Measurements from ENCODE around the gene RASAL2. TPM values are rescaled to one million over a fixed set of nuclear protein-coding genes. Genes with fewer than 3 reads are reported as not detected.

The RASAL2 gene
- total RNA-seq, 4 donors from 2014 or later, result 17.9 to 27.3 (median 23.5) TPM

DNA sequence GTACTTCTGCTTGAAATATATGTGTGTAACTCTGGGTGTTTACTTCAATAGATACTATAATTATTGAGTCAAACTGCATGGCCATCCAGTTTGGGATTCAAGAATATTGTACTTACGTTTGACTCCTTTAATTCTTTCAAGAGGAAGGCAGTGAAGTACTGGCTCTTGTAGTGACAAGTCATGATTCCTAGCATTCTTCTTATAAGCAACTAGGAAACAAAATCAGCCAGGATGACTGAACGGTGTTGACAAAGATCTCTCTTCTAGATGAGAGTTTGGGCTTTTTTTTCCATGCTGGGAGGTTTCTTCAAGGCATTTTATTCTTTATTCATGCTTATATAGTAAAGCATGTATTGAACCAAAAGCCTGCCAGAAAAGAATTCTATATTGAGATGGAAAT is 344.5 kb downstream of the RASAL2 start:
- DNase-seq, result no peak
- Histone ChIP-seq H3K27me3 (no peaks in the 10 kb centered on the region), H3K4me3 (replicated peaks in 1 of 3) (no peak overlapping the region), H3K27ac (no peak overlapping the region), H3K9me3 (no peaks in the 10 kb centered on the region), H3K36me3 (peaks cover 8 to 9% of the 10 kb centered on the region in 2 donors), H3K4me1 (peaks cover 0 to 8% of the 10 kb centered on the region in 2 donors)
- WGBS, 2 donors, result 24 to 36% methylated on average over 2 of the region's 2 CpGs
- intact Hi-C loops (cut with DNase I), result no loop called here
- TF ChIP-seq POLR2A (IDR thresholded peaks at IDR 0.05), result no peak
- TF ChIP-seq, protein P1, sequence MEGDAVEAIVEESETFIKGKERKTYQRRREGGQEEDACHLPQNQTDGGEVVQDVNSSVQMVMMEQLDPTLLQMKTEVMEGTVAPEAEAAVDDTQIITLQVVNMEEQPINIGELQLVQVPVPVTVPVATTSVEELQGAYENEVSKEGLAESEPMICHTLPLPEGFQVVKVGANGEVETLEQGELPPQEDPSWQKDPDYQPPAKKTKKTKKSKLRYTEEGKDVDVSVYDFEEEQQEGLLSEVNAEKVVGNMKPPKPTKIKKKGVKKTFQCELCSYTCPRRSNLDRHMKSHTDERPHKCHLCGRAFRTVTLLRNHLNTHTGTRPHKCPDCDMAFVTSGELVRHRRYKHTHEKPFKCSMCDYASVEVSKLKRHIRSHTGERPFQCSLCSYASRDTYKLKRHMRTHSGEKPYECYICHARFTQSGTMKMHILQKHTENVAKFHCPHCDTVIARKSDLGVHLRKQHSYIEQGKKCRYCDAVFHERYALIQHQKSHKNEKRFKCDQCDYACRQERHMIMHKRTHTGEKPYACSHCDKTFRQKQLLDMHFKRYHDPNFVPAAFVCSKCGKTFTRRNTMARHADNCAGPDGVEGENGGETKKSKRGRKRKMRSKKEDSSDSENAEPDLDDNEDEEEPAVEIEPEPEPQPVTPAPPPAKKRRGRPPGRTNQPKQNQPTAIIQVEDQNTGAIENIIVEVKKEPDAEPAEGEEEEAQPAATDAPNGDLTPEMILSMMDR (IDR thresholded peaks at IDR 0.05), result no peak

DNA sequence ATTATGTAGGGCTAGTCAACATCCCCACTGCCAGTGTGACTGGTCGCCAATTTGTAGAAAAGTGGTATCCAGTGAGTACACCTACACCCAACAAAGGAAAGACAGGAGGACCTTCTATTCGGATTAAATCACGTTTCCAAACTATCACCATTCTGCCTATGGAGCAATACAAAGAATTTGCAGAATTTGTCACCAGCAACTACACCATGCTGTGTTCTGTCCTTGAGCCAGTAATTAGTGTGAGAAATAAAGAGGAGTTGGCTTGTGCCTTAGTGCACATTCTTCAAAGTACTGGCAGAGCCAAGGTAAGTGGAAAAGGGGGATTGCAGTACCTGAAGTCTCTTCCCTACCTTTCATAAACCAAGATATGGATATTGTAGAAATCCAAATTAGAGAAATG is 349.0 kb downstream of the RASAL2 start:
- WGBS, 2 donors, result 92 to 97% methylated on average over 3 of the region's 3 CpGs
- peaks cover 8 to 9% of the 10 kb centered on the region in 2 donors for H3K36me3 ChIP-seq
- no peaks in the 10 kb centered on the region for H3K4me1 ChIP-seq
- H3K27ac ChIP-seq, result no peak overlapping the region
- DNase-seq, result no peak
- no peak for TF ChIP-seq POLR2A (IDR thresholded peaks at IDR 0.05)
- TF ChIP-seq, protein P1 (IDR thresholded peaks at IDR 0.05), result no peak
- H3K27me3 ChIP-seq, result no peaks in the 10 kb centered on the region
- intact Hi-C loops (cut with DNase I), result no loop called here
- no peaks in the 10 kb centered on the region for H3K9me3 ChIP-seq
- no peak overlapping the region for H3K4me3 ChIP-seq (replicated peaks in 1 of 3)

DNA sequence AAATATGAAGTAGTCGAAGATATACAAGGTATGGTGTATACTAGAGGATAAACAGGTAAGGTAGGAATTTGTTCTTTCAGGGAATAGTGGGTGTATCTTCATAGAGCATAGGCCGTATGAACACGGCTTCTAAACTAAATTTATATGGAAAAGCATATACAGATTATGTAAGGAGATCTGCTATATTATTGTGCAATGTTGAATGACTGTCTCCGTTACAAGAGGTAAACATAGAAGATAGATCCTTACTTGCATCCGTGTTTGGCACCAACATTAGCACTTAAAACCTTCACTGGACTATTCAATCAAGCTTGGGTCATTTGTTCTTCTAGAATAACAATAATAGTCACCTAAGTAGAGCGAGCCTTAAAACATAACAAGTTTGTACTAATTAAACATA is 357.0 kb downstream of the RASAL2 start:
- 90 to 95% methylated on average over 6 of the region's 6 CpGs for WGBS, 2 donors
- intact Hi-C loops (cut with DNase I), result no loop called here
- Histone ChIP-seq H3K27me3 (no peaks in the 10 kb centered on the region), H3K4me3 (replicated peaks in 1 of 3) (no peak overlapping the region), H3K27ac (no peak overlapping the region), H3K9me3 (no peaks in the 10 kb centered on the region), H3K36me3 (peaks cover 0 to 5% of the 10 kb centered on the region in 2 donors), H3K4me1 (no peaks in the 10 kb centered on the region)
- no peak for DNase-seq
- no peak for TF ChIP-seq POLR2A (IDR thresholded peaks at IDR 0.05)
- TF ChIP-seq, protein P1 (IDR thresholded peaks at IDR 0.05), result no peak

DNA sequence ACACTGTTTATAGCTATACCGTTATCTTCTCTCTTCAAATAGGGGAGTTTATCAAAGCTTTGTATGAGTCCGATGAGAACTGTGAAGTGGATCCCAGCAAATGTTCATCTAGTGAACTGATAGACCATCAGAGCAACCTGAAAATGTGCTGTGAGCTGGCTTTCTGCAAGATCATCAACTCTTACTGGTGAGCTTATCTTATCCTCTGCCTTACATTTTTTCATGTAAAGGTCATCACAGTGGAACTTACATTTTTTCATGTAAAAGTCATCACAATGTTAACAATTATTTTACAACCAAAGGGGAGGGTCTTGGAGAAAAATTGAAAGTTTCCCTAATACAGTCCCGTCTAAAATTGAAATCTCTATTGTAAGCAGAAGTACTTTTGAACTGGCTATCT is 357.6 kb downstream of the RASAL2 start:
- H3K9me3 ChIP-seq, result no peaks in the 10 kb centered on the region
- H3K4me1 ChIP-seq, result no peaks in the 10 kb centered on the region
- no peak for TF ChIP-seq POLR2A (IDR thresholded peaks at IDR 0.05)
- no peaks in the 10 kb centered on the region for H3K27me3 ChIP-seq
- intact Hi-C loops (cut with DNase I), result no loop called here
- H3K27ac ChIP-seq, result no peak overlapping the region
- peaks cover under 1 to 5% of the 10 kb centered on the region in 2 donors for H3K36me3 ChIP-seq
- 88 to 92% methylated on average over 3 of the region's 3 CpGs for WGBS, 2 donors
- no peak for DNase-seq
- H3K4me3 ChIP-seq (replicated peaks in 1 of 3), result no peak overlapping the region

DNA sequence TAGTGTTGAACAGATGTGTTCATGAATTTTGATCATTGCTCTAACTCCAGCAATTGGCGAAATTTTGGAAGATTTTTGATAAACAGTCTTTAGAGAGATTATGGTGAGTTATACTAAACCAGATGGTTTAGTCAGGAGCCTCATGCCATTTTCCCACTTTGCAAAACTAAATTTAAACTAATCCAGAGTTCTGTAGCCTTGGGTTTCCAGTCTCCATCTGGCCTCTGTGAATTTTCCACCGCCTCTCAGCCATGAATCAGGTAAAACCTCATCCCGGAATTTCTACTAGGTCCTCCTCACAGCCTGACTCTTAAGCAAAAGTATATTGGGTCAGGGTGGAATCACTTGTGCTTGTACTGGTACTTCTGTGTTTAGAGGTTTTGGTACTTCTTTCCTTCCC is 358.1 kb downstream of the RASAL2 start:
- no peak for DNase-seq
- intact Hi-C loops (cut with DNase I), result no loop called here
- 98% methylated on average over 3 of the region's 3 CpGs for WGBS, 2 donors
- H3K27ac ChIP-seq, result no peak overlapping the region
- no peak overlapping the region for H3K4me3 ChIP-seq (replicated peaks in 1 of 3)
- H3K27me3 ChIP-seq, result no peaks in the 10 kb centered on the region
- no peaks in the 10 kb centered on the region for H3K9me3 ChIP-seq
- H3K4me1 ChIP-seq, result no peaks in the 10 kb centered on the region
- peaks cover 3 to 5% of the 10 kb centered on the region in 2 donors for H3K36me3 ChIP-seq
- no peak for TF ChIP-seq POLR2A (IDR thresholded peaks at IDR 0.05)
- TF ChIP-seq, protein P1 (IDR thresholded peaks at IDR 0.05), result no peak

DNA sequence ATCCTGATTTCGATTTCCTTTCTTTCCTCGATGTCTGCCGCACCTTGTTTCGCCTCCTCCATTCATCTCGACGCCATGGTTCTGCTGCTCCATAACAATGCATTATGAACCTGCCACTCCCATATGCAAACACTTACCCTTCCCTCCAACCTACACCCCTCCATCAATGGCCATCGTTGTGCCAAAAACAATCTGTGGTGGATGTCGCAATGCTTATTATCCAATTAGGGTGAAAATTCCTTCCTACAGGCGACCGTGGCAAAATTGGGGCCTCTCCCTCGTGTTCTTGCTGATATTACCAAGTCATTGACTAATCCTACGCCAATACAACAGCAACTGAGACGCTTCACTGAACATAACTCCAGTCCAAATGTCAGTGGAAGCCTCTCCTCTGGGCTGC is 362.6 kb downstream of the RASAL2 start:
- Histone ChIP-seq H3K27ac (no peak overlapping the region), H3K9me3 (no peaks in the 10 kb centered on the region), H3K4me3 (replicated peaks in 1 of 3) (no peak overlapping the region), H3K27me3 (no peaks in the 10 kb centered on the region), H3K4me1 (no peaks in the 10 kb centered on the region), H3K36me3 (peaks cover 3 to 5% of the 10 kb centered on the region in 2 donors)
- intact Hi-C loops (cut with DNase I), result no loop called here
- DNase-seq, result no peak
- 91 to 92% methylated on average over 13 of the region's 13 CpGs for WGBS, 2 donors
- TF ChIP-seq, protein P1 (IDR thresholded peaks at IDR 0.05), result no peak
- TF ChIP-seq POLR2A (IDR thresholded peaks at IDR 0.05), result no peak

Data from thyroid gland (tissue), 4 donors.